ENCODE measurements around the gene MYL4.

MYL4 gene

GRCh38 chr17:47239967-47240651 lies 31.0 kb downstream of the MYL4 start:
- no peaks in the 10 kb centered on the region for H3K4me1 Mint-ChIP-seq
- no peak overlapping the region for H3K4me3 Mint-ChIP-seq
- H3K36me3 Mint-ChIP-seq, result no peaks in the 10 kb centered on the region
- peaks cover 4% of the 10 kb centered on the region for H3K27me3 Mint-ChIP-seq
- no peak overlapping the region for H3K27ac Mint-ChIP-seq
- H3K9me3 Mint-ChIP-seq, result no peaks in the 10 kb centered on the region

- no peaks in the 10 kb centered on the region for H3K9me3 Mint-ChIP-seq
- no peak overlapping the region for H3K27ac Mint-ChIP-seq
- no peaks in the 10 kb centered on the region for H3K4me1 Mint-ChIP-seq
- no peak overlapping the region for H3K4me3 Mint-ChIP-seq
- H3K27me3 Mint-ChIP-seq, result peaks cover 6% of the 10 kb centered on the region
- no peaks in the 10 kb centered on the region for H3K36me3 Mint-ChIP-seq
Observed at GRCh38 chr17:47240806-47241205, 31.7 kb downstream of the MYL4 start.

GRCh38 chr17:47242648-47243047 lies 33.5 kb downstream of the MYL4 start:
- no peaks in the 10 kb centered on the region for H3K4me1 Mint-ChIP-seq
- H3K9me3 Mint-ChIP-seq, result no peaks in the 10 kb centered on the region
- no peak overlapping the region for H3K27ac Mint-ChIP-seq
- no peaks in the 10 kb centered on the region for H3K36me3 Mint-ChIP-seq
- peaks cover 11% of the 10 kb centered on the region for H3K27me3 Mint-ChIP-seq
- H3K4me3 Mint-ChIP-seq, result no peak overlapping the region

GRCh38 chr17:47243737-47244598 lies 34.8 kb downstream of the MYL4 start:
- no peaks in the 10 kb centered on the region for H3K4me1 Mint-ChIP-seq
- no peaks in the 10 kb centered on the region for H3K9me3 Mint-ChIP-seq
- no peak overlapping the region for H3K4me3 Mint-ChIP-seq
- peaks cover 11% of the 10 kb centered on the region for H3K27me3 Mint-ChIP-seq
- H3K36me3 Mint-ChIP-seq, result no peaks in the 10 kb centered on the region
- no peak overlapping the region for H3K27ac Mint-ChIP-seq

- Mint-ChIP-seq H3K36me3 (no peaks in the 10 kb centered on the region), H3K4me1 (no peaks in the 10 kb centered on the region), H3K27ac (no peak overlapping the region), H3K27me3 (peaks cover 11% of the 10 kb centered on the region), H3K9me3 (no peaks in the 10 kb centered on the region), H3K4me3 (no peak overlapping the region)
Observed at GRCh38 chr17:47244697-47245096, 35.5 kb downstream of the MYL4 start.

- H3K4me3 Mint-ChIP-seq, result no peak overlapping the region
- no peaks in the 10 kb centered on the region for H3K36me3 Mint-ChIP-seq
- no peaks in the 10 kb centered on the region for H3K4me1 Mint-ChIP-seq
- peaks cover 14% of the 10 kb centered on the region for H3K27me3 Mint-ChIP-seq
- no peak overlapping the region for H3K27ac Mint-ChIP-seq
- H3K9me3 Mint-ChIP-seq, result no peaks in the 10 kb centered on the region
Observed at GRCh38 chr17:47246120-47246519, 37.0 kb downstream of the MYL4 start.

- Mint-ChIP-seq H3K27ac (no peak overlapping the region), H3K36me3 (no peaks in the 10 kb centered on the region), H3K4me3 (no peak overlapping the region), H3K9me3 (no peaks in the 10 kb centered on the region), H3K27me3 (peaks cover 28% of the 10 kb centered on the region), H3K4me1 (peaks cover 9% of the 10 kb centered on the region)
Observed at GRCh38 chr17:47250855-47251254, 41.7 kb downstream of the MYL4 start.

- no peak overlapping the region for H3K27ac Mint-ChIP-seq
- H3K36me3 Mint-ChIP-seq, result no peaks in the 10 kb centered on the region
- no peaks in the 10 kb centered on the region for H3K9me3 Mint-ChIP-seq
- H3K4me1 Mint-ChIP-seq, result peaks cover 9% of the 10 kb centered on the region
- H3K4me3 Mint-ChIP-seq, result no peak overlapping the region
- peaks cover 32% of the 10 kb centered on the region for H3K27me3 Mint-ChIP-seq
Observed at GRCh38 chr17:47251421-47251940, 42.3 kb downstream of the MYL4 start.

GRCh38 chr17:47252209-47252608 lies 43.1 kb downstream of the MYL4 start:
- Mint-ChIP-seq H3K27ac (no peak overlapping the region), H3K27me3 (peaks cover 30% of the 10 kb centered on the region), H3K36me3 (no peaks in the 10 kb centered on the region), H3K4me3 (peak overlapping the region; percentile 76), H3K4me1 (peaks cover 9% of the 10 kb centered on the region), H3K9me3 (no peaks in the 10 kb centered on the region)

- no peak overlapping the region for H3K27ac Mint-ChIP-seq
- peaks cover 33% of the 10 kb centered on the region for H3K27me3 Mint-ChIP-seq
- no peaks in the 10 kb centered on the region for H3K36me3 Mint-ChIP-seq
- no peaks in the 10 kb centered on the region for H3K9me3 Mint-ChIP-seq
- H3K4me3 Mint-ChIP-seq, result peak overlapping the region; percentile 76
- peaks cover 9% of the 10 kb centered on the region for H3K4me1 Mint-ChIP-seq
Observed at GRCh38 chr17:47252766-47253512, 43.8 kb downstream of the MYL4 start.

GRCh38 chr17:47253541-47254402 lies 44.6 kb downstream of the MYL4 start, which contains the start of gene ITGB3:
ITGB3 (plus strand) TSS chr17:47253827; CDS start chr17:47253862, 35 bp downstream.
- peak within 1 kb of the TSS; percentile 91 for H3K4me3 Mint-ChIP-seq
- H3K9me3 Mint-ChIP-seq, result no peaks in the 10 kb centered on the region
- H3K27me3 Mint-ChIP-seq, result peaks cover 39% of the 10 kb centered on the region
- H3K27ac Mint-ChIP-seq, result no peak within 1 kb of the TSS
- no peaks in the 10 kb centered on the region for H3K36me3 Mint-ChIP-seq
- H3K4me1 Mint-ChIP-seq, result peaks cover 9% of the 10 kb centered on the region

GRCh38 chr17:47254403-47254943 lies 45.3 kb downstream of the MYL4 start:
- Mint-ChIP-seq H3K27ac (no peak overlapping the region), H3K4me3 (peak overlapping the region; percentile 91), H3K27me3 (peaks cover 42% of the 10 kb centered on the region)

GRCh38 chr17:47257651-47258339 lies 48.6 kb downstream of the MYL4 start:
- no peak overlapping the region for H3K4me3 Mint-ChIP-seq
- peaks cover 9% of the 10 kb centered on the region for H3K4me1 Mint-ChIP-seq
- H3K36me3 Mint-ChIP-seq, result no peaks in the 10 kb centered on the region
- H3K27ac Mint-ChIP-seq, result no peak overlapping the region
- H3K27me3 Mint-ChIP-seq, result peaks cover 44% of the 10 kb centered on the region
- no peaks in the 10 kb centered on the region for H3K9me3 Mint-ChIP-seq

More at GRCh38 chr17:47254403-47254943, 45.3 kb downstream of the MYL4 start:
- peaks cover 9% of the 10 kb centered on the region for H3K4me1 Mint-ChIP-seq
- H3K9me3 Mint-ChIP-seq, result no peaks in the 10 kb centered on the region
- H3K36me3 Mint-ChIP-seq, result no peaks in the 10 kb centered on the region

- H3K4me3 Mint-ChIP-seq, result no peak overlapping the region
- H3K4me1 Mint-ChIP-seq, result no peaks in the 10 kb centered on the region
- H3K36me3 Mint-ChIP-seq, result no peaks in the 10 kb centered on the region
- H3K27ac Mint-ChIP-seq, result no peak overlapping the region
- H3K9me3 Mint-ChIP-seq, result no peaks in the 10 kb centered on the region
- H3K27me3 Mint-ChIP-seq, result peaks cover 25% of the 10 kb centered on the region
Observed at GRCh38 chr17:47262586-47262985, 53.4 kb downstream of the MYL4 start.
